NCI-H187 (cell line): ENCODE data around the gene LUC7L.
"Not testable (repeated sequence)": the region's sequence is repeated elsewhere in the genome, so short reads cannot be mapped to it uniquely, and the experiment has no call there.

ENCODE experiments used
- DNase-seq, 2 experiments: peaks; one replicate each; lab custom pipeline; 2025; lab: John Stamatoyannopoulos, UW

Gene LUC7L

DNA sequence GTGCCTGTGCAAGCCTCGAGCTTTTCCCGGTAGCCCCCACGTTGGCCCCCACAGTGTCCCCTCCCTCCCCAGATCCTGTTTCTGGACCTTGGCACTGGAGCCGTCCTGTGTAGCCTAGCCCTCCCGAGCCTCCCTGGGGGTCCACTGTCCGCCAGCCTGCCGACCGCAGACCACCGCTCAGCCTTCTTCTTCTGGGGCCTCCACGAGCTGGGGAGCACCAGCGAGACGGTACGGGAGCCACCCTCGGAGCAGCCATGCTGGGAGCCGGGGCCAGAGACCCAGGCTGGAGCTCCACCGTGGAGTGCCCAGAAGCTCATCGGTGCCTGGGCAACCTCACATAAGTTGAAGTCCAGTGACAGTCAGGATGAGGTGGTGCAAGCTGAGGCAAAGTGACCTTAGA lies 34.7 kb upstream of the LUC7L start:
- DNase-seq, result no peak

DNA sequence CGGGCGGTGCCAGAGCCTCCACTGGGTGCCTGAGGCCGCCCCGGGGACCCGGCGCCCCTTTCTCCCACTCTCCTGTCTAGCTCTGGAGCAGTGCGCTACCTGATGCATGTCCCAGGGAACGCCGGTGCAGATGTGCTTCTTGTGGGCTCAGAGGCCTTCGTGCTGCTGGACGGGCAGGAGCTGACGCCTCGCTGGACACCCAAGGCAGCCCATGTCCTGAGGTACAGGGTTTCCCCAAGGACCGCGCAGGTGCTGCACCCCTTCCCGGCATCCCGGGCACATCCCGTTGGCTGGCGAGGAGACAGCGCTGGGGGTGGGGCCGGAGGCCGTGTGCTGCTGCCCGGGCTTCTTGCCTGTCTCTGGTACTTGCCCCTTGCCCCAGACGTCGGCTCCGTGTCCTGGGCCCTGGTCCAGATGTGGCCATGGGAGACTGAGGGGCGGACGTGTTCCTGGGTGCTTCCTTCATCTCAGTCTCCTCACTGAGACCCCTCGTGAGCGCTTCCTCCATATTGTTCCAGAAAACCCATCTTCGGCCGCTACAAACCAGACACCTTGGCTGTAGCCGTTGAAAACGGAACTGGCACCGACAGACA lies 34.0 kb upstream of the LUC7L start:
- no peak for DNase-seq

DNA sequence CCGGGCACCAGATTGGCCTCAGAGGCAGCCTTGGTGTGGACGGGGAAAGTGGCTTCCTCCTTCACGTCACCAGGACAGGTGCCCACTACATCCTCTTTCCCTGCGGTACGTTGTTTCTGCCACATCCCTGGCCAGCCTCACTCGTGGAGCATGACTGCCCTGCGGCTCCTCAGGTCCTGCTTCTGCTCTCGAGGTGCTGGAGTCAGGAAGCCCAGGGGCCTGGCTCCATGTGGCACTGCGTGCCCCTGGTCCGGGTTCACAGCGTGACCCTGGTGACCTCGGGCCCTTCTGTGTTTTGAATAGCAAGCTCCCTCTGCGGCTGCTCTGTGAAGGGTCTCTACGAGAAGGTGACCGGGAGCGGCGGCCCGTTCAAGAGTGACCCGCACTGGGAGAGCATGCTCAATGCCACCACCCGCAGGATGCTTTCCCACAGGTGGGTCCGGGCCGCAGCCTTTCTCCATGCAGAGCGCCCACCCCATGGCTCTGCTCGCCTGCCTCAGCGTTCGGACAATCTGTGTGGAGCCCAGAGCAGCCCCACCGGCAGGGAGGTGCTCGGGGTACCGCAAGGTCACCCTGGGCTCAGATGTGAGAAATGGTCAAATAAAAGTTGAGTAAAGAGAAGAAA lies 33.0 kb upstream of the LUC7L start:
- DNase-seq, result no peak

DNA sequence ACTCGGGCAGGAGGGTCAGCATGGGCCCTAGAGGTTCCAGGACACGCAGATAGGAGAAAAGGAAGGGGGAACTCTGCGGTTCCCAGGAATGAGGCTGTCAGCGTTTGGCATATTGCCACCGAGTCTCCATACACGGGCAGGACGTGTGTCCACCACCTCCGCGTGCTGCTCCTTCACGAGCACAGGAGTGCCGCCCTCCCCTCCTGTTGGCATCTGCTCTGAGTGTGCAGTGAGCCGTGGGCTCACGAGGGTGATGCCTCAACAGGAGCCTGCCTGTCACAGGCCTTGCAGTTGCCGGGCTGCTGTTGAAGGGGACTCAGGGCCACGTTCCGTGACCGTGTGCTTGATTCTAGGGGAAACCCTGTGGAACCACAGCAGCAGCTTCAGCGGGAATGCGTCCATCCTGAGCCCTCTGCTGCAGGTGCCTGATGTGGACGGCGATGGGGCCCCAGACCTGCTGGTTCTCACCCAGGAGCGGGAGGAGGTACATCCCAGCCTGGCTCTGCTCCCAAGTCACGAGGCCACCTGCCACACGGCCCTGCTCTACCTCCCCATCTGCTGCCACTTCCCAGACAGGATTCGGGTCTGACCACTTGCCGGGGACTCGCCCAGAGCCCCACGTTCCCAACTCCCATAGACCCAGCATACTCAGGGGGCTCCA lies 31.9 kb upstream of the LUC7L start:
- peak in 1 of 2 experiments; percentile 36 for DNase-seq

DNA sequence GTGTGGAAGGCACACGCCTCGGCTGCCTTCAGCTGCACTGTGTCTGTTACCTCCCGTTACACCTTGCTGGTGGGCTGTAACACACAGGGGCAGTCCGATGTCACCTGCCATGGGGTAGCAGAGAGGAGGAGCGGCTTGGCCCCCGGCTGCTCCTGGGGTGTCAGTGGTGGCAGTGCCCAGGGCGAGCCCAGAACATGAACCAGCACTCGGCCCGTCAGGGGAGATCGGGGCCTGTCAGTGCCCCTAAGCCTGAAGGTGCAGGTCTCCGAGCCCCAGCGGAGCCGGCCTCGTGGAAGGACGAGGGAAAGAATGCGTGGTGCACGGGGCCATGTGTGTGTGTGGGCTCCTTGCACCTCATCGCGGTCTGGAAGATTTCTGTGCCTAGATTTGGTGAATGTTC lies 31.1 kb upstream of the LUC7L start:
- no peak for DNase-seq

DNA sequence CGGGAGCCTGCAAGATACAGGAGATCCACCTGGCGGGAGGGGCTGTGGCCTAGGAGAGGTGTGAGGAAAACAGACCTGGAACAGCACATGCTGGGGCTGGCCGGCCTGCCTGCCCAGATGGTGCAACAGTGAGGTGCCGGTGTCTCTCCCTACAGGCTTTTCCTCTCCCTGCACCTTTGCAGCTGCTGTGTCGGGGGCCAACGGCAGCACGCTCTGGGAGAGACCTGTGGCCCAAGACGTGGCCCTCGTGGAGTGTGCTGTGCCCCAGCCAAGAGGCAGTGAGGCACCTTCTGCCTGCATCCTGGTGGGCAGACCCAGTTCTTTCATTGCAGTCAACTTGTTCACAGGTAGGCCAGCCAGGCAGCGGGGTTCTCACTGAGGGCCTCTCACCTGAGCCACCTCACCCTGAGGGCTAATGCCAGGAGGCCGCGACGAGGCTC lies 30.6 kb upstream of the LUC7L start:
- no peak for DNase-seq

DNA sequence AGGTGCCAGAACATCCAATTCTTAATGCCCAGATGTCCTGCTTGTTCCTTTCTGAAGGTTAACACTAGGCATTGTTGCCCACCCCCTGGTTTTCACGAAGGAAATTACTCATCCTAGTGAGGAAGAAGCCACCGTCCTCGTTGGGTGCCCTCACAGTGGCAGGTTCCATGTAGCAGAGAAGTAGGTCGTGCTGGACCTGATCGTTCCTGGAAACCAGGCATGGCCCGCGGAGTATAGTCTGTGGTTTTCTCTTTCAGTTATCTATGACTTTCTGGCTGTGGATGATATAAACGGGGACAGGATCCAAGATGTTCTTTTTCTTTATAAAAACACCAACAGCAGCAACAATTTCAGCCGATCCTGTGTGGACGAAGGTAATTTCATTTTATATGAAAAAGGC lies 30.0 kb upstream of the LUC7L start:
- no peak for DNase-seq

DNA sequence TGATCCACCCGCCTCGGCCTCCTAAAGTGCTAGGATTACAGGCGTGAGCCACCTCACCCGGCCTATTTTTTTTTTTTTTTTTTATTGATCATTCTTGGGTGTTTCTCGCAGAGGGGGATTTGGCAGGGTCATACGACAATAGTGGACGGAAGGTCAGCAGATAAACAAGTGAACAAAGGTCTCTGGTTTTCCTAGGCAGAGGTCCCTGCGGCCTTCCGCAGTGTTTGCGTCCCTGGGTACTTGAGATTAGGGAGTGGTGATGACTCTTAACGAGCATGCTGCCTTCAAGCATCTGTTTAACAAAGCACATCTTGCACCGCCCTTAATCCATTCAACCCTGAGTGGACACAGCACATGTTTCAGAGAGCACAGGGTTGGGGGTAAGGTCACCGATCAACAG lies 28.8 kb upstream of the LUC7L start:
- DNase-seq, result not testable (repeated sequence)

DNA sequence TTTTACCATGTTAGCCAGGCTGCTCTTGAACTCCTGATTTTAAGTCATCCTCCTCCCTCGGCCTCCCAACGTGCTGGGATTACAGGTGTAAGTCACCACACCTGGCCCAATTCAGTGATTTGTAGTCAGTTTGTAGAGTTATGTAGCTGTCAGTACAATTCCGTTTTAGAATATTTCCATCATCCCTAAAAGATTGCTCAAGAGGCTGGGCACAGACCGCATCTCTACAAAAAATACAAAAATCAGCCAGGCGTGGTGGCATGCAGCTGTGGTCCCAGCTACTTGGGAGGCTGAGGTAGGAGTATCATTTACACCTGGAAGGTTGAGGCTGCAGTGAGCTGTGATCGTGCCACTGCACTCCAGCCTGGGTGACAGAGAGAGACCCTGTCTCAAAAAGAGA lies 25.9 kb upstream of the LUC7L start:
- no peak for DNase-seq

DNA sequence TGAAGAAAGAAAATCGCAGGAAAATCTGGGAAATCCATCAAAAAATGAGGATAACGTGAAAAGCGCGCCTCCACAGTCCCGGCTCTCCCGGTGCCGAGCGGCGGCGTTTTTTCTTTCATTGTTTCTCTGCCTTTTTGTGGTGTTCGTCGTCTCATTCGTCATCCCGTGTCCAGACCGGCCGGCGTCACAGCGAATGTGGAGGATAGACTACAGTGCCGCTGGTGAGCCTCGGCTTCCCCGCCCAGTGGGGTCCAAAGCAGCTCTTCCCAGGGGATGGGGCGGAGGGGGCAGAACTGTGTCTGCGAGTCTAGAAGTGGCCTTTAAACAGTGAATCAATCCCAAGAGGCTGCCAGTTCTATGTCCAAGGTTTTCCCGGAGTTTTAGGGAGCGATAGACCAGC lies 25.2 kb upstream of the LUC7L start:
- DNase-seq, result no peak

DNA sequence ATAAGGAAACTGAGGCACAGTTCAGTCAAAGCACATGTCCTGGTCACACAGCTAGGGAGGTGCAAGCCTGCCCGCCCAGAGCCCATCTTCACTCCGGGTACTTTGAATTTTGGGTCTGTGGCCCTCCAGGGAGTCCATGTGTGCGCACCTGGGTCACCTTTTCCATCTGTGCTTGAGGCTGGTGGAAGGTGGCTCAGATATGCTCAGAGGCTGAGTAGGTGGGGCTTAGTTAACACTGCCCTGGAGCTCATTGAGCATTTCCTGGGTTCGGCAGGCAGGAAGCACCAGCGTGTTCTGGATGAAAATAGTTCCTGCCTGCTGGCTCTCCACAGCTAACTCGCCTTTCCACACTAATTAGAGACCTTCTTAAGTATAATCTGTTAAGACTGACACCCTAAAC lies 24.6 kb upstream of the LUC7L start:
- no peak for DNase-seq

DNA sequence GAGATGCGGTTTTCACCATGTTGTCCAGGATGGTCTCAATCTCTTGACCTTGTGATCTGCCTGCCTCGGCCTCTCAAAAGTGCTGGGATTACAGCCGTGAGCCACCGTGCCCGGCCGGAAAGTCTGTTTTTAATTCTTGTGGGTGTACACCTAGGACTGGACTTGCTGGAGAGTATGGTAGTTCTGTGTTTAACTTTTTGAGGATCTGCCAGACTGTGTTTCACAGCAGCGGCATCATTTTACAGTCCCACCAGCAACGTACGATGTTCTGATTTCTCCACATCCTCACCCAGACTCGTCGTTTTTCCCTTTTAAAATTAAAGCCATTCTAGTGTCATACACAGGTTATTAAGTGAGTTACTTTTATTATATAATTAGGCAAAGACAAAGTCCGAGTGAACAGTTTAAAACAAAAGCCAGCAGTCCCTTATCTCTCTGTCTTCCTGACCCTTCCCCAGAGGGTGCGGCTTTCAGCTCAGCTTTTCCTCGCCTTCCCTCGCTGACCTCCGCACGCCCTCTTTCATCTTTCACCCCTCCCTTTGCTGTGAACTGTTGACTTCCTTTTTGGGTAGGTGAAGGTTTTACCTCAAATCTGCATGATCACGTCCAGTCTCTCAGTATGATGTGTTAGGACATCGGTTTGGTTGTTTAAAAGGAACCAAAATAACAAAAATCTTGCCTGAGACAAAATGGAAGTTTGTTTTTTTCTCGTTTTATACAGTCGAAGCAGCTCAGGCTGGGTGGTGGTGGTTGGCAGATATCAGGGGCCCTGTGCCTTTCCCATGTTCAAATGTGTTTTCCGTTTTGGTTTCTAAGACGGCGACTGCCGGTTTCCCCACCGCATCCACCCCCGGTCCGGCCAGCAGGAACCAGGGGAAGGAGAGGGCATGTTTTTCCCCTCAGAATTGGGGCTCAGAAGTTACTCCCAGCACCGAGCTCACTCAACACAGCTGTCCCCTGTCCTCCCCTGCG lies 23.4 kb upstream of the LUC7L start:
- DNase-seq, result no peak

DNA sequence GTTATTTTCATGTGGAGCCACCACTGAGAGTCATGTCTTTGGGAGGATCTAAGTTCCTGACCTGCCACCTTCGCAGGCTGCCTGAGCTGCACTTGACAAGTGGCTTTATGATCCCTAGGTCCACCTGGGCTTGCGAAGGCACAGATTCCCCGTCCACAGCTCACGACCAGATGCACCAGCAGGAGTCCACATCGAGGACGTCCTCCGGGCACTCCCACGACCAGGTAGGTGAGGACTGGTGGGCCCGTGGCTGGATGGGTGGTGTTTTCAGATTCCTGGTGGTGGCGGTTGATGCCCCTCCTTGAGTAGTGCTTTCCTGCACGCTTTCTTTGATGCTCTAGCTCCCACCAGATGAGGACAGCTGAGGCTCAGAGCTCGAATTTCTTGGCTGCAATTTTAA lies 20.2 kb upstream of the LUC7L start:
- no peak for DNase-seq

DNA sequence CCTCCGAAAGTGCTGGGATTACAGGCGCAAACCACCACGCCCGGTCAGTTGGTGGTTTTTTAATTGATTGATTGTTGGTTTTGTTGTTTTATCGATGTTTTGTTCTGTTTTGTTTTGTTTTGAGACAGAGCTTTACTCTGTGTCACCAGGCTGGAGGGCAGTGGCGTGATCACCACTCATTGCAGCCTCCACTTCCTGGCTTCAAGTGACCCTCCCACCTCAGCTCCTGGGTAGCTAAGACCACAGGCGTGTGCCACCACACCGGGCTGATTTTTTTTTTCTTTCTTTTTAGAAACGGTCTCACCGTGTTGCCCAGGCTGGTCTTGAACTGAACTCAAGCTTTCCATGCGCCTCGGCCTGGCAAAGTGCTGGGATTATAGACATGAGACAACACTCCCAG lies 17.8 kb upstream of the LUC7L start:
- no peak for DNase-seq

DNA sequence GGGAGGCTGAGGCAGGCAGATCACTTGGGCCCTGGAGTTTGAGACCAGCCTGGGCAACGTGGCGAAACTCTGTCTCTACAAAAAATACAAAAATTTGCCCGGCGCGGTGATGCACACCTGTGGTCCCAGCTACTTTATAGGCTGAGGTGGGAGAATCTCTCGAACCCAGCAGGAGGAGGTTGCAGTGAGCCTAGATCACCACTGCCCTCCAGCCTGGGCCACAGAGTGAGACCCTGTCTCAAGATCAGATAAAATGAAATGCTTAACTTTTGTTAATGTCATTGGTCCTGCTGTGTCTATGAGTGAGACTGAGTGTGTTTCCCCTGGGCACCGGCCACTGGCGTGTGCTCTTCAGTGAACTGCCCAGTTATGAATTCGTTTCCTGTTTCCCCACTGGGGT lies 15.9 kb upstream of the LUC7L start:
- no peak for DNase-seq

DNA sequence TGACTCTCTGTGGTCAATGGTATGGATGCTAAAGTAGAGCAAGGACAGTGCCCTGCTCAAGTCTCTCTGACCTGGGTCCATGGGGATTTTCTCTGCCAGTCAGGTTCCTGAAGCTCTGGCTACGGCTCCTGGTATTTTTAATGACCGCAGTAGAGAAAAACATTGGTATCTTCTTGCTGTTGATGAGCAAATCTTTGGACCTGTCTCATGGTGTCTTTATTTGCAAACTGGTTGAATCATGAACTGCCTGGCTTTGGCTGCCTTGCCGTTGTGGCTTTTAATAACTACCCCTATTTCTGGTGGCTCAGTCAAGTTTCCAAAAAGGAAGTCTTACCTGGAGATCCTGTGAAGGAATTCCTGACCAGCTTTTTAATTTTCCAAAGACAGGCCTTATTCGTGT lies 14.1 kb upstream of the LUC7L start:
- DNase-seq, result no peak

DNA sequence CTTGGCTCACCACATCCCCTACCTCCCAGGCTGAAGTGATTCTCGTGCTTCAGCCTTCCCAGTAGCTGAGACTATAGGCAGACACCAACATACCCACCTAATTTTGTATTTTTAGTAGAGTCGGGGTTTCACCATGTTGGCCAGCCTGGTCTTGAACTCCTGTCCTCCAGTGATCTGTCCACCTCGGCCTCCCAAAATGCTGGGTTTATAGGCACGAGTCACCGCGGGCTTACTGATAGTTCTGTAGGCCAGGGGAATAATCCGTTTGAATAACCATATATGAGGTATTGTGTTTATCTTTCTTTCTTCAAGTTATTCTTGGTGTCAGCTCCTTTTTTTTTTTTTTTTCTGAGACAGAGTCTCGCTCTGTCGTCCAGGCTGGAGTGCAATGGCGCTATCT lies 13.0 kb upstream of the LUC7L start:
- DNase-seq, result no peak

DNA sequence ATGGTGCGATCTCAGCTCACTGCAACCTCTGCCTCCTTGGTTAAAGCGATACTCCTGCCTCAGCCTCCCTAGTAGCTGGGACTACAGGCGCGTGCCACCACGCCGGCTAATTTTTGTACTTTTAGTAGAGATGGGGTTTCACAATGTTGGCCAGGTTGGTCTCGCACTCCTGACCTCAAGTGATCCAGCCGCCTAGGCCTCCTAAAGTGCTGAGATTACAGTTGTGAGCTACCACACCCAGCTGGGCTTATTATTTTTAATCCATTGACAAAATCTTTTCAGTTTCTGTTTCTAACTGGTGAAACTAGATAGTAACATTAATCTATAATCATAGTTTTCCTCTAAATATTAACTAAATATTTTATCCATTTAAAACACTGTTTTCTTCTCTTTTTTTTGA lies 11.3 kb upstream of the LUC7L start:
- no peak for DNase-seq

DNA sequence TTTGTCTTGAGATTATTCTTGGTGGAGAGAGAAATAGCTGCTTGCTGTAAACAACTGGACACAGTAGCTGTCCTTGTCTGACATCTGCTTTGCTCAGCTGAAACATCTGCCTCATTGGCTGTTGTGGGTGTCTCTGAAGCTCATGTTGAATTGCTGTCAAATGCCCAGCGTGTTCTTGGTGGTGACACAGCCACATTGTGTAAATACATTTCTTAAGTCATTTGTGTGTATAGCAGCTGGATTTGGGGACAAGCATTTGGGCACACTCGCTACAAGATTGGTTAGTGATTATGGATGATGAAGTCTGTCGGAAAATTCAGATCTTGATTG lies 10.7 kb upstream of the LUC7L start:
- DNase-seq, result no peak

DNA sequence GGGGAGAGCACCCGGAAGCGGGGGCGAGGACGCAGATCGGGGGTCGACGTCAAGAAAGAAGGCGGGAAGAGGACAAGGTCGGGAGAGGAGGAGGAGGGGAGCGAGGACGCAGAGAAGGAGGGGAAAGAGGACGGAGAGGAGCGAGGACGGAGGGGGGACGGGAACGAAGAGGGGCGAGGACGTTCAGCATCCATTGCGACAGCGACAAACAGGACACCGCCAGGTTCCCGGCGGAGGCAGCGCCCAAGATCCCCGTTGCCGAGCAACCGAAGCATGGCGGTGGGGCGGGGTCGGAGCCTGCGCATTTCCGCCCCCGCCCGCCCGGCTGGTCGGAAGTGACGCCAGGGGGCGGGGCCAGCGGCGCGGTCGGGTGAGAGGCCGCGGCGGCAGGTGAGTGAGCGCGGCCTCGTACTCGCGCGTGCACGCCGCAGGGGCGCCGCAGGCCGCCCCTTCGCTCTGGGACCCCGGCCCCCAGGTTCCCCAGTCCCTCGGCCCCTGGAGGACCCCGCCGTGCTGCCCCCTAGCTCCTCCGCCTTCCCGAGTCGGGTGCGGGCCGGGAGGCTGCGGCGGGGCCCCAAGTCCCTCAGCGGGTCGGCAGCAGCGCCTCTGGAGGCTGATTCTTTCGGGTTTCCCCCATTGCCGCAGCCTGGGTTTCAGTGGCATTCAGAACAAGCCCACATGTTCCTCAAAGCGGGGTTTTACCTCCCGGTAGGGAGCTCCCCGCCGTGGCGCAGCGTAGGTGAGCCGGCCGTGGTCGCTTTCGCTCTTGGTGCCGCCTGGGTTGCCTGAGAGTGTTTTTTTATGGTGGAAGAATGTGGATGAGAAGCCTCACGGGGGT lies 5.4 kb upstream of the LUC7L start, which contains the start of gene FAM234A:
FAM234A (plus strand) TSS at position 354 of the 838 bp plus-strand sequence. CDS start 19,593 bp downstream, outside the sequence.
- peak; percentile 95 to 97 for DNase-seq

DNA sequence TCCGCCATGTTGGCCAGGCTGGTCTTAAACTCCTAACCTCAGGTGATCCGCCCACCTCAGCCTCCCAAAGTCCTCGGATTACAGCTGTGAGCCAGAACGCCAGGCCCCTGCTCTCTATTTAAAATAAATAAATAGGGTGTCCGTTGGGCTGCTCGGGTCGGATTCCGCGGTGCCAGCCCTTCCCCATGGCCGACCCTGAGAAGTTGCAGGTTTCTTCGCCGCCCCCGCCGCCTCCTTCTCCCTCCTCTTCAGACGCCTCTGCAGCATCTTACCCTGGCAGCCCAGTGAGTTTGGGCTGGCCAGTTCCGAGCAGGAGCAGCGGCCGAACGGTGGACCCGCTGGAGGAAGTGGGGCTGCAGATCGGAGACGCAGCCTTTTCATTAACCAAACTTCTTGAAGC lies 1.7 kb upstream of the LUC7L start:
- DNase-seq, result no peak

DNA sequence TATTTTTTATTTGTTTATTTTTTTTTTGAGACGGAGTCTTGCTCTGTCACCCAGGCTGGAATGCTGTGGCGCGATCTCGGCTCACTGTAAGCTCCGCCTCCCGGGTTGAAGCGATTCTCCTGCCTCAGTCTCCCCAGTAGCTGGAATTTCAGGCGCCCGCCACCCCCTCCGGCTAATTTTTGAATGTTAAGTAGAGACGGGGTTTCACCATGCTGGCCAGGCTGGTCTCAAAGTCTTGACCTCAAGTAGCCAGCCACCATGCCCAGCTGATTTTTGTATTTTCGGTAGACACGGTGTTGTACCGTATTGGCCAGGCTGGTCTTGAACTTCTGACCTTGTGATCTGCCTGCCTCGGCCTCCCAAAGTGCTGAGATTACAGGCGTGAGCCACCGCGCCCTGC lies 1.1 kb upstream of the LUC7L start:
- DNase-seq, result not testable (repeated sequence)
